ENCODE results near the gene SNRNP25.
"Not testable (repeated sequence)": the region's sequence is repeated elsewhere in the genome, so short reads cannot be mapped to it uniquely, and the experiment has no call there.

SNRNP25 gene

DNA sequence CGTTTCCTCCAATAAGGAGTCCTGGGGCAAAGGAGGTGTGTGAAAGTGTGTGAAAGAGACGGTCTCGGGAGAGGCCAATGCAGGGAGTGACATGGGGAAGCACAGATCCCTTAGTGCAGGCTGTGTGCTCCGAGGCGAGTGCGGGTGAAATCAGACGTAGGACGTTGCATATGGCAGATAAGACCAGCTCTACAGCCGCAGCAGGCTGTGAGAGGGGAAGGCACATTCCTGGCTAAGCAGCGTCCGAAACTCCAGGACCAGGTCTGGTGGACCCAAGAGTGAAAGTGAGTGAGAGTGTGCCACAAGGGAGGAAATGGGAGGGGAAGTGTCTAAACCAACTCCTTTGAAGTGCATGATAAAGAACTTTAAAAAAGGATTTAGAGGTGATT lies 11.6 kb upstream of the SNRNP25 start:
- DNase-seq = no peak

DNA sequence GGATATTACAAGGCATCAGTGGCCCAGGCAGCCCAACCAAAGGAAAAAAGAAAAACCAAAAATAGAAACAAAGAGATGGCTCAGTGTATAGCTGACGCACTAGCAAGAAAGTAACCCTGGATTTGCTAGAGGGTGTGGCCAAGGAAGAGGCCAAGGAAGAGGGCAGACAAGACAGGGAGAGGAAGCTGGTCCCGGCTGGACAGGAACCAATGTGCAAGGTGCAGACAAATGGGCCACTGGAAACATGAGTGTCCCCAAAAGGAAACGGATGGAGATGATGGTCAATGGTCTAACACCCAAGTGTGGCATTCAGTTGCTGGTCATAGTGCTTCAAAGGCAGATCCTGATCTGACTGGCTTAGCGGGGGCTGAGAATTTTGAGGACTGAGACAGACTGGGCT lies 10.9 kb upstream of the SNRNP25 start:
- no peak for DNase-seq

DNA sequence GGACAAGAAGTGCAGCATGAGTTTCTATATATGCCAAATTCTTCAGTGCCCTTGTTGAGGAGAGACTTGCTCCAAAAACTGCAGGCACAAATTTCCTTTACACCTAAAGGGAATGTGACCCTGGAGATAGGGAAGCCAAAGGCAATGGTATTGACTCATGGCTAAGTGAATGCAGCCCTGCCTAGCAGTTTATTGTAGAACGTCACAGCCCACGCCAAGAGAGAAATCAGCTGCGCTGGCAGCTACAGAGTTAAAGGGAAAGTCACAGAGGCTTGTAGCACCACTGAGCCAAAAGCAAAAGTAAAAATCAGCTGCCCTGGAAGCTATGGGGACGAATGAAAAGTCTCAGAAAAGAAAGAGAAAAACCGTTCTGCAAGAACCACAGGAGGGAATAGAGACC lies 10.3 kb upstream of the SNRNP25 start:
- no peak for DNase-seq

DNA sequence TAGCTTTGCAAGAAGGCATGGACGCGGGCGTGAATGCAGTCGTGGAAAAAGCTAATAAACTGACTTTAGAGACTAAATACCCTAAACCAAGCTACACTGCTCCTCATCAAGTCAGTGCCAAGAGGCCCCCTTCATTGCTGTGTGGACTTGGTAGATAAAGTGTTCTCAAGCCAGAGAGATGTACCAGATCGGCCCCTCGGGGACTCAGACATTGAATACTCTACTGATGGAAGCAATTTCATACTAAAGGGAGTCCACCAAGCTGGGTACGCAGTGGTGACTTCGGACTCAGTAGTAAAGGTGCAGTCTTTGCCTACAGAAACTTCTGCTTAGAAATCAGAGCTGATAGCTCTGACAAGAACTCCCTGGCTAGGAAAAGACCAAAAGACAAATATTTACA lies 9.0 kb upstream of the SNRNP25 start:
- DNase-seq = no peak

DNA sequence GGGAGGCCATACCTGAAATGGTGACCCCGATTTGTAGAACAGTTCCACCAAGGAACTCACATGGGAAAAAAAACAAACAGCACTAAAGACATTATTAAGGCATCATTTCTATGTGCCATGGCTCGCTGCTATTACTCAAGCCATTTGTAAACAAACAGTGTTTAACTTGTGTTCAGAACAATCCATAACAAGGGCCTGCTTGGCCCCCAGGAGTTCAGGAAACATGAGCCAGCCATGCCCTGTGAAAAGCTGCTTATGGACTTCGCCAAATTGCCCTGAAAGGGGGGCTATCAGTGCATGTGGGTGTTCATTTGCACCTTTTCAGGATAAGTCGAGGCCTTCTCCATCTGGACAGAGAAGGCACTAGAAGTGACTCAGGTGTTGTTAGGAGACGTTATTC lies 8.2 kb upstream of the SNRNP25 start:
- DNase-seq = no peak

DNA sequence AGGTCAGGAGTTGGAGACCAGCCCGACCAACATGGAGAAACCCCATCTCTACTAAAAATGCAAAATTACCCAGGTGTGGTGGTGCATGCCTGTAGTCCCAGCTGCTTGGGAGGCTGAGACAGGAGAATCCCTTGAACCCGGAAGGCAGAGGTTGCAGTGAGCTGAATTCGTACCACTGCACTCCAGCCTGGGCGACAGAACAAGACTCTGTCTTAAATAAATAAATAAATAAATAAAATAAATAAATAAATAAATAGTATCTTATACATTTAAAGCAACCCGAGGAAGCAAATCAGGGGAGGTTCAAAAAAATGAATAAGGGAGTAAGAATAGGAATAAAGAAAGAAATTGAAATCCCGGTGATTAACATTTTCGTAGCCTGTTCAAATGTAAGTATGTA lies 7.1 kb upstream of the SNRNP25 start:
- DNase-seq = not testable (repeated sequence)

DNA sequence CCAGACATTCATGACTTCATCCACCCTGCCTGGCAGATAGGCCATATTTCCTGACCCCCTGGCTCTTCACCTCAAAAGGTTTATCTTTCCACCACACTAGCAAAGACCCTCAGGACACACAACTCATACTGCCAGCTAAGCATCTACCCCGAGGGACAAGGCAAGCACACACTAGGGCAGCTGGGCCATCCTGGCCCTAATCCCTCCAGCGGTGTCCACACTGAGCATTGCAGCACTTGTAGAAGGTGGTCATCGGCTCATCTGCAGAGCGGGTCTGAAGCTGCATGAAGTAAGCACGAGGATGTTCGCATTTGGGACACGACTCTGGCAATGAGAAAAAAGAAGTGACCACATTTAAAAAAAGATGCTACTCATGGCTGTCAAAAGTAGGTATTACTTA lies 6.4 kb upstream of the SNRNP25 start:
- no peak for DNase-seq

DNA sequence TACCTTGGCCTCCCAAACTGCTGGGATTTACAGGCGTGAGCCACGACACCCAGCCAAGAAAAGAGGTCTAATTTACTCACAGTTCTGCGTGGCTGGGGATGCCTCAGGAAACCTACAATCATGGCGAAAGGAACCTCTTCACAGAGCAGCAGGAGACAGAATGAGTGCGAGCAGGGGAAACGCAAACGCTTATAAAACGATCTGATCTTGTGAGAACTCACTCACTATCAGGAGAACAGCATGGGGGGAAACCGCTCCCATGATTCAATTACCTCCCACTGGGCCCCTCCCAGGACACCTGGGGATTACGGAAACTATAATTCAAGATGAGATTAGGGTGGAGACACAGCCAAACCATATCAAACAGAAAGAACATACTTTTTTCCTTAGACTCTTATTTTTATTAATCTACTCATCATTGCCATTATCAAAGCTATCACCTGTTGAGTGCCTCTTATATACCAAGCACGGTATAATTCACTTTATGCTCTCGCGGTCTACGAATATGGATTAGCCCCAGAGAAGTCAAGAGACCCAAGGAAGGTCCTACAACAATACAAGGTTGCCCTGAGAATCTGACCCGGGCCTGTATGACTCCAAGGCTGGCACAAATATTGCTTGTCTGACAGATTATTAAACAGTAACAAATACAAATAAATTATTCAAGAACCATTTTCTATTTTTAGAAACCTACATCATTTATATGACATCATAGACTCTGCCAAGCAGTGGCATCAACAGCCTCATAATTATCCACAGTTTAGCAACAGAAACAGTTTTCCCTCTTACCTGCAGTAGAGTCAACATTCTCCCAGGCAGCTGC lies 2.6 kb upstream of the SNRNP25 start:
- DNase-seq = no peak

DNA sequence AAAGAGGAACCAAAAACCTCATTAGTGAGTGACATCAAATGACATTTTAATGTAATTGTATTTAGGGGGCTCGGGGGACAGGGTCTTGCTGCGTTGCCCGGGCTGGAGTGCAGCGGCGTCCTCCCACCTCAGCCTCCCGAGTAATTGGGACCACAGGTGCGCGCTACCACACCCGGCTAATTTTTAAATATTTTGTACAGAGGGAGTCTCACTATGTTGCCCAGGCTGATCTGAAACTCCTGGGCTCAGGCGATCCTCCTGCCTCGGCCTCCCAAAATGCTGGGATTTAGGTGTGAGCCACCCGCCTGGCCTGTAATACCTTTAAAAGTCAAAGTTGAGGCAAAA lies 581 bp downstream of the SNRNP25 start:
- no peak for DNase-seq

DNA sequence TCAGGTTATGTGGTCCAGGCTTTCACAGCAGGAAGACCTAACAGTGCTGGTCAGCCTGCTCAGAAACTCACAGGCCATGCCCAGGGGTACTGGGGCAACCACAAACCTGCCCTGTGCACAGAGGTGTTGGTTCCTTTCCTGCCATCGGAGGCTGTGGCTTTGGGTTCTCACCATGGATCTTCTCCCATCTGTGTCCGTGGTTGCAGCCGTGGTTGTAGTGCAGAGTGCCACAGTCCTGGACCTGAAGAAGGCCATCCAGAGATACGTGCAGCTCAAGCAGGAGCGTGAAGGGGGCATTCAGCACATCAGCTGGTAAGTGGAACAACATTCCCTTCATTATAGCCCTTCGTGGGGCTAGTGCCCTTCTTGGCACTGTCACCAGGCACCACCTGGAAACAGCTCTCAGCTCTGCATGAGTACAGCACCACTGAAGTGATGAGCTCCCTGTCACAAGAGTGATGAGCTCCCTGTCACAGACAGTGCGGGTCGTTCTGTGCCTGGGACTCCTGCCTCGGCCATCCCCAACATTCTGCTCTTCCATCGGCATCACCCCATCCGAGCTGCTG lies 2.0 kb downstream of the SNRNP25 start:
- DNase-seq = no peak

DNA sequence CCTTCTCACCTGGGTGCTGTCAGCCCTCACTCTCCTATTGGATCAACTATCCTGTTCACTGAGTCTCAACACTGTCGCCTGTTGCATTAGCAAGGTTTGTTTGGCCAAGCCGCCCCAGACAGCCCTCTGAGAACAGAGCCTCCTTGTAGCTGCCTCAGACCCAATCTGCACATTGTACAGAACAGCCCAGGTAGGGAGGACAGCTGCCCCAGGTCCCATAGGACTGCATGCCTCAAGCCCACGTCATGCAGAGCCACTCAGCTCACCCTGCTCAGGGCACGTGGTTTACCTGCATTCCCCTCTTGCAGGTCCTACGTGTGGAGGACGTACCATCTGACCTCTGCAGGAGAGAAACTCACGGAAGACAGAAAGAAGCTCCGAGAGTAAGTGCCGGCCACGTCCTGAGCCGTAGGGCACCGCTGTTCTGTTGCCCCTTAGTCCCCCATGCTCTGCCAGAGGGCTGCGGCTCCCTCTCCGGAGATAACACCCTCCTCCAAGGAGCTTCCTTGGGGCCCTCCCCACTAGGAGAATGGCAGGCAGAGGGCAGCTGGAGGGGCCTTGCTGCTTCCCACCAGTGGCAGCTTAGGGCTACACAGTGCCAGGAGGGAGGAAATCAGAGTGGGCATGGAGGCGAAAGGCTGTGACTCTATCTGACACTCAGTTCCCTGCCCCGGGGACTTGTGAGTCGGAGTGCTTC lies 2.8 kb downstream of the SNRNP25 start:
- no peak for DNase-seq

DNA sequence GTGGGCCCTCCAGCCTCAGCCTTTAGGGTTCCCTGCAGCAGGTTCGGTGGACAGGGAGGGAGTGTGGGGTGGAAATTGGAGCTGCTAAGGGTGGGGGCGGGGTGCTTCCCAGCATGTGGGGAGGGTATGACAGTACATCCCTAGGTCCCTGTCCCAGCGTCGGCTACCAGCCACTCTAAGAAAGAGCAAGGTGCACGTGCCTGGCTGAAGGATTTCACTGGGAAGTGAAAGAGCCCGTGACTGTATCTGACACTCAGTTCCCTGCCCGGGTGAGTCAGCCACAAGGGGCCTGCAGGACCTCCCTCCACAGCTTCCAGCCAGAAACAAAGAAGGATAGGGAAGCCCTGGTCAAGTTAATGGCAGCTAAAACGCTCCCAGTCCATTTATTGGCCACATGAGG lies 4.1 kb downstream of the SNRNP25 start:
- DNase-seq = no peak

DNA sequence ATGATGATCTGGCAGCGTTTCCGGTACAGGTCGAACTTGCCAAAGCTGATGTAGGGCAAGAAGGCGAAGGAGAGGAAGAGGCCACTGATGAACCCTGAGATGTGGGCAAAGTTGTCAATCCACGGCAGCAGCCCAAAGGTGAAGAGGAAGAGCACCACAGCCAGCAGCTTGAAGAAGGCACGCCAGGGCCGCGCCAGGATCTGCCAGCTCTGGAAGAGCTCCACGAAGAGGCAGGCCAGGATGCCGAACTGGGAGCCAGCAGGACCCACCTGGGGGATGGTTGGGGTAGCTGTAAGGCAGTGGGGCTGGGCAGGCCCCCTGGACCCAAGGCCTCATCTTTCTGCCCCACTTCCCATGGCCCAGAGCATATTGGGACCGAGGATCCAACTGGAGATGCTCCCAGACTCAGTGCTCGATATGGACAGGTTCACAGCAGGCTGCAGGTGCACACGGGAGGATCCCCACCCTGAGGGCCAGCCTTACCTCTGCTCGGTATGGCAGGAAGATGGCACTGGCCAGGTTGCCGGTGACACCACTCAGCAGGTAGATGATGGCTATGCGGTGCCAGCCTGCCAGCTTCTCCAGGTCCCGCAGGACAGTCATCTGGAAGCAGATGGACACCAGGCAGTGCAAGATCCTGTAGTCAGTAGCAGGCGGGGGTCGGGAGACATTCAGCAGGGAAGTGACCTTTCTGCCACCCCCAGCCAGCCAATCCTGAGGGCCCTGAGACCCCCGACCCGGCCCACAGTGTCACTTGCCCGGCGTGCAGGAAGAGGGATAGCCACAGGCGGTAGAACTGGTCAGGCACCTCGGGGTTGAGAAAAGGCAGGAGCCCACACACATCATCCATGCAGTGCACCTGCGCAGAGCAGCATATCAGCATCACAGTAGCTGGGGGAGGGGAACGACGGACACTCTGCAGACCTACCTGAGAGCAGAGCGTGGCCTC lies 5.1 kb downstream of the SNRNP25 start:
- DNase-seq = no peak

DNA sequence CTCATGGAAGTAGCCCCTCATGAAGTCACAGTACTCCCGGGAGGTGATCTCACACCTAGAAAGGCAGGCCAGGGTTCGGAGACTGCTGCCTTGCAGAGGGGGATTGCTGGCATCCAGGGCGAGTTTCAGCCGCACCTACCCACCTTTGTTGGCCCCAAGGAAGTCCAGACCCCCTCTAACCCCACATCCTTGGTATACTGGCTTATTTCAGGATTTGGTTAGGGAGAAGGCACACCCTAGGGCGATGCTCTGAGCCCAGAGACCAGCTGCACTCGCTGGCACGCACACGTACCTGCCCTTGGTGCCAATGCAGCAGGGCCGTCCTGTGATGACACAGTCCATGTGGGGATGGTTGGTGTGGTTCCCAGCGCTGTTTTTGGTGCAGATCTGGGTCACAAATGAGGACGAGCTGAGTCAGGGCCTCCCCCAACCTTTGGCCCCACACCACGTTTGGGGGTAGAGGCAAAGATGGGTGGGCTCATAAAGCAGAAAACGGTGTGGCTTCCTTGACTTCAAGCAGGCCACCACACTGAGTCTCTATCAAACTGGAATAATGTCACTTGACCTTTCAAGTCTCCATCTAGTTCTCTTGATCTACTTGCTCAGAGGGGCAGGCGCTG lies 5.9 kb downstream of the SNRNP25 start:
- no peak for DNase-seq

DNA sequence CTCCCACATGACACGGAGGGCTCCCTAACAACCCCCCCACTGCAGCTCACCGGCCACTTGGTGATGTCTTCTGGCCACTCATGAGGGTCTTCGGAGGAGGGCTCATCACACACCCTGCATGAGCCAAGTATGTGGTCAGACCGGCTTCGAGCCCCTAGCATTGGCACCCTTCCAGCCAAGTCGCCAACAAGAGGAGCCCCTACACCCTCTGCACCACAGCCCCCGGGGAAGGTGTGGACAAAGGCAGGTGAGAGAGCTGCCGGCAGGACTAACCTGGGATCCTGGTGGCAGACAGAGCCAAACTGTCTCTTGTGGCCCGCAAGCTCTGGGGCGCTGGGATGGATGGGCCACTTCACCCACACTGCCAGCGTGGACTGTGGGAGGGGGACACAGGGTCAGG lies 6.5 kb downstream of the SNRNP25 start:
- no peak for DNase-seq

DNA sequence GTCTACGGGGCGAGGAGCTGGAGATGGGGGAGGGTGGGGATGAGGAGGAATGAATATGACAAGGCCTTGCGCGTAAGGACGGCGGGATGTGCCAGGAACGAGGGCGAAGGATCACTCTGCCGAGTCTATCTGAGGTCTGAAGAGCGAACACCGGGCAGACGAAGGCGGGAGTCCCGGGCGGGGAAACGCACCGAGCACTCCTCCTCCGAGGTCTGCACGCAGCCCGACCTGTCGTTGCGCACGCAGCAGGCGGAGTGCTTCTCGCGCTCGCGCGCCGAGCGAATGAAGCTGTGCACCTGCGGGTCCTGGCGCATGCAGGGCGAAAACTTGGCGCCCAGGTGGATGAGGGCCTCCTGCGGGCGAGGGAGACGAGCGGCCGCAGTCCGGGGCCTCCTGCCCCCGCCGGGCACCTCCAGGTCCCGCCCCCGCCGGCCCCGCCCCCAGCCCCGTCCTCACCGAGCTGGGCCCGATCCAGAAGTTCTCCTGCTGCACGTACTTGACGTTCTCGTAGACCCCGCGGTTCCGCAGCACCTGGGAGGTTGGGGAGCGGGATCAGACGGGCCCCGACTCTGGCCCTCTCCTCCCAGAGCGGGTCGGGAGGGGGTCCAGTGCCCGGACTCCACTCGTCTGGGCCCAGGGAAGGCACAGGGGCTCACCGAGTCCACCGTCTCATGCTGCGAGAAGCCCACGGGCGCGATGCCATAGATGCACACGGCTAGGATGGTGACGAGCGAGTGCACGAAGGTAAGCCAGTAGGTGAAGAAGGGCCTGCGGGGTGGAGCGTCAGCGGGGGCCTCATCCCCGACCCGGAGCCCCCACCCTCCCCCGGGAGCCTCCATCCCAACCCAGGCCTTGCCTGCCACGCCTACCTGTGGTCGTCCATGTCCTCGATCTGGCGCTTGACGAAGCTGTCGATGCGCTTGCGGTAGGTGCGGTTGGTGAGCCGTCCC lies 7.6 kb downstream of the SNRNP25 start:
- DNase-seq = no peak

DNA sequence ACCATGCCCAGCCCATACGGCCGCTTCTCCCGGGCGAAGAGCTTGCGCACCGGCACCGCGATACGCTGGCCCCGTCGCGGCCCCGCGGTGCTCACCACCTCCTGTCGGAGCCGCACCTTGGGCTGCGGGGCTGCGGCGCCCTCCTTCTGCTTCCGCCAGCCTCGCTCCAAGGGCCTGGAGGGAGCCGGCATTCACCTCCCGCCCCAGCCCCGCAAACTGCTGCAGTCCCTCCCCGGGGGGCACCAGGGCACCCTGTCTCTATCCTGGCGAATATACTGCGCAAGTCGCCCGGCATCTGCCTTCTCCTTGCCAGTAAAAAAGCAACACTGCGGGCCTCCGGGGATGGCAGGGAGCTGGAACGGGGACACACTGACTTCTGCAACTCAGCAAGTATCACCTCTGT lies 8.3 kb downstream of the SNRNP25 start:
- no peak for DNase-seq

DNA sequence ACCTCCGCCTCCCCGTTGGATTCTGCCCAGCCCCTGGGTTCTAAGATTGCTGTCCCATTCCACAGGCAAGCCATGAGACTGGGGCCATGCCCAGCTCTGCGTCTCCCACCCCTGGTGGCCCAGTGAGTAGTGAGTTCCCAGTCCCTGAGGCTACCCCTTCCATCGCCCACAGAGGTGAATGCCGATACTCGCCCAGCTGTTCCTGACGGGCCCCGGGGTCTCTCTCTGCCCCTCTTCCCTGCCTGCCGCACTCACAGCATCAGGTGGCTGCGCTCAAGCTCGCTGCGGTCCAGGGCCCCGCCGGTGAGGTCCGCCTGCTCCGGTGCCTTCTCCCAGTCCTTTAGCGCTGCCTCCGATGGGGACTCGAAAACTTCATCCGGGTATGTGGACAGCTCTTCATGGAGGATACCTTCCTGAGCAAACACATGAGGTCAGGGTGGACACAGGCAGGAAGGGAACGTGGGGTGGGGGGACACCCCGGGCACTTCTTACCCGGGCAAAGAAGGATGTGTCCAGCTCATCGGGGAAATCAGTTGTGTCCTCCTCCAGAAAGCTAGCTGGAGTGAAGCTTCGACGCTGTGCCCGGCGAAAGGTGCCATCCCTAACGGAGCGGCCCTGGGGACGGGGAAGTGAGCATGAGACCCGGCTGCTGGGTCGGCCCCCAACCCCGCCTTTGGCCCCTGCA lies 8.8 kb downstream of the SNRNP25 start:
- no peak for DNase-seq

DNA sequence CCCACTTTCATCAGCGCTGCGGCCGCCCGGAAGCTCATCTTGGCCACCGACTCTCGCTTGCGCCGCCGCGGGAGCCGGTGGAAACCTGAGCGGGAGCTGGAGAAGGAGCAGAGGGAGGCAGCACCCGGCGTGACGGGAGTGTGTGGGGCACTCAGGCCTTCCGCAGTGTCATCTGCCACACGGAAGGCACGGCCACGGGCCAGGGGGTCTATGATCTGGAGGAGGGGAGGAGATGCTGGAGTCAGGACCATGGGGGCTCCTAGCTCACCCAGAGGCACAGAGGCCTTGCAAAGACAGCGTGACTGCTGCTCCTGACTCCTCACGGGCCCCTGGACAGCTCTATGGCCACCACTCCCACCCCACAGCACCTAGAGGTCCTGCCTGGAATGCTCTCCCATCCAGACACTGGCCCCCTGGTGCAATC lies 9.4 kb downstream of the SNRNP25 start:
- DNase-seq = no peak

DNA sequence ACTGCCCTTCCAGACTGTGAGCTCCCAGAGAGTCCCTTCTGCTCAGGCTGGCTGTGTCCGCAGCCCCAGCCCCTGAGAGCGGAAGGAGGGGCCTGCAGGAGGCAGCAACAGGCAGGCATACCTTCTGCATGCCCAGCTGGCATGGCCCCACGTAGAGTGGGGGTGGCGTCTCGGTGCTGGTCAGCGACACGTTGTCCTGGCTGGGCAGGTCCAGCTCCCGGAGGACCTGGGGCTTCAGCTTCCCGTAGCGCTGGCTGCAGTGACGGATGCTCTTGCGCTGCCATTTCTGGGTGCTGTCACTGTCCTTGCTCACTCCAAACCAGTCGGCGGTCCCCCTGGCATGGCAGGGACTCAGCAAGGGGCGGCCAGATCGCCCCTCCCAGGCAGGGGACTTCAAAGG lies 9.8 kb downstream of the SNRNP25 start:
- DNase-seq = no peak
